22Rv1 (cell line): Measurements from ENCODE around the gene TET2.

ENCODE experiments used
- CTCF ChIP-seq: fragments of 450-650 bp; IDR thresholded peaks from 2 replicates; pipeline ENCODE4 v1.5.1; 2017; ENCODE audit warnings: mild to moderate bottlenecking
- ZFX ChIP-seq: fragments of 450-650 bp; IDR thresholded peaks from 2 replicates; pipeline ENCODE4 v1.6.1; 2017; ENCODE audit warnings: antibody characterized with exemption, borderline replicate concordance

GRCh38 chr4:105243446-105243845 is 96.8 kb downstream of the TET2 start:
- TF ChIP-seq CTCF (no peak), ZFX (no peak)
